A673 (cell line): Measurements from ENCODE around the gene C2orf81. TPM values are rescaled to one million over a fixed set of nuclear protein-coding genes. Genes with fewer than 3 reads are reported as not detected.

Source experiments
- BruUV-seq: library from RNA; stranded (reverse); fragments of 400-500 nt; replicated peaks from 2 replicates; lab custom pipeline; 2021; lab: Mats Ljungman, UMichigan
- CTCF ChIA-PET: fragments of 300-600 bp; sonication (Branson Sonifier 250); formaldehyde crosslinking; loops from one replicate; lab custom pipeline; 2022; ENCODE audit warnings: antibody characterized with exemption; lab: Charles Lee
- POLR2A ChIA-PET: fragments of 300-600 bp; sonication (Branson Sonifier 250); formaldehyde crosslinking; loops from one replicate; lab custom pipeline; 2022; ENCODE audit warnings: antibody characterized with exemption; ENCODE audit not compliant: low non-redundant PET; lab: Charles Lee
- DNase-seq: peaks from one replicate; pipeline ENCODE4 v3.0.0-alpha.2; 2015; ENCODE audit warnings: low spot score
- H3K27ac ChIP-seq: fragments of 200-600 bp; sonication (generic); 2 replicates; pipeline ENCODE4 v1.5.1; 2016; ENCODE audit warnings: mixed run types, low read depth, mild to moderate bottlenecking, mixed read lengths, antibody characterized with exemption, low read length; ENCODE audit not compliant: poor library complexity, severe bottlenecking
- H3K27me3 ChIP-seq: fragments of 200-600 bp; sonication (generic); replicated peaks from 2 replicates; pipeline ENCODE4 v1.6.1; 2017; ENCODE audit warnings: mixed run types, low read depth, mild to moderate bottlenecking, mixed read lengths, antibody characterized with exemption, low read length; ENCODE audit not compliant: insufficient read depth, poor library complexity
- H3K36me3 ChIP-seq: fragments of 200-600 bp; sonication (generic); 2 replicates; pipeline ENCODE4 v1.6.1; 2016; ENCODE audit warnings: mixed run types, mild to moderate bottlenecking, mixed read lengths, antibody characterized with exemption, low read length; ENCODE audit not compliant: insufficient read depth, poor library complexity, severe bottlenecking
- H3K4me1 ChIP-seq: fragments of 200-600 bp; sonication (generic); 2 replicates; pipeline ENCODE4 v1.6.1; 2017; ENCODE audit warnings: mixed run types, mild to moderate bottlenecking, mixed read lengths, antibody characterized with exemption, low read length; ENCODE audit not compliant: insufficient read depth, poor library complexity, severe bottlenecking
- H3K4me3 ChIP-seq: fragments of 200-600 bp; sonication (generic); 2 replicates; pipeline ENCODE4 v1.5.1; 2016; ENCODE audit warnings: low read depth, mixed run types, mild to moderate bottlenecking, mixed read lengths, low read length; ENCODE audit not compliant: poor library complexity, severe bottlenecking
- H3K9me3 ChIP-seq: fragments of 200-600 bp; sonication (generic); 2 replicates; pipeline ENCODE4 v1.6.1; 2016; ENCODE audit warnings: mixed run types, low read depth, mild to moderate bottlenecking, mixed read lengths, antibody characterized with exemption, low read length; ENCODE audit not compliant: poor library complexity, severe bottlenecking
- CTCF ChIP-seq: fragments of 300-800, 200-600 bp; sonication (generic); conservative IDR thresholded peaks from 2 replicates; pipeline ENCODE4 v1.5.1; 2017; ENCODE audit warnings: low read depth, mild to moderate bottlenecking, antibody characterized with exemption, low read length, moderate library complexity, mixed read lengths
- EZH2 ChIP-seq: fragments of 200-600 bp; sonication (generic); IDR thresholded peaks from 2 replicates; pipeline ENCODE4 v1.6.1; 2017; ENCODE audit warnings: borderline replicate concordance, low read depth, mild to moderate bottlenecking, mixed read lengths, antibody characterized with exemption, low read length; ENCODE audit not compliant: poor library complexity, severe bottlenecking
- intact Hi-C: fragments of 100-400 bp; cut with micrococcal nuclease; formaldehyde crosslinking; loops from one replicate; pipeline ENCODE4 v1.10.0; 2022; ENCODE audit not compliant: unreplicated experiment
- total RNA-seq: library from RNA; stranded (reverse); gene quantifications from 2 replicates; pipeline ENCODE4 v1.2.3, GENCODE V29; 2021

The C2orf81 gene
- total RNA-seq, 1 experiment from 2014 or later: 1.9 TPM

DNA sequence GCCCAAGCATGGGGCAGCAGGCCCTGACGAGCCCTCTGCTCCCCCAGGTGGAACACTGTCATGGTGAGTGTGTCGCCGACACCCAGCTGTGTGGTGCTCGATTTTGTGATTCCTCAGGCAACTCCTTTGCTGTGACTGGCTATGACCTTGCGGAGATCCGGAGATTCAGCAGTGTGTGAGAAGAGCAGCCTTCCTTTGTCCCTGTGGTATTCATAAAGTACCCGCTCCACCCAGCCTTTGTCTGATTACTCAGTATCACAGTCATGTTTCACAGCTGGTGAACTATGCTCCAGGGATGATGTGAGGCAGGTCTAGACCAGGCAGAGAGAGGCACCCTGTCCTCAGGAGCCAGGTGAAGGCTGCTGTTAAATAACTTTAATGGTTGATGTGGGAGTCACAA lies 4.1 kb upstream of the C2orf81 start:
- TF ChIP-seq EZH2: no peak
- no peak for TF ChIP-seq CTCF
- Histone ChIP-seq H3K36me3 (peaks cover 28% of the 10 kb centered on the region), H3K27me3 (no peaks in the 10 kb centered on the region), H3K4me1 (peaks cover 4% of the 10 kb centered on the region), H3K4me3 (no peak overlapping the region), H3K9me3 (no peaks in the 10 kb centered on the region), H3K27ac (no peak overlapping the region)
- TSS peak; percentile 24 for BruUV-seq
- ChIA-PET CTCF (no interaction called here), POLR2A (no interaction called here)
- intact Hi-C loops: no loop called here
- no peak for DNase-seq

DNA sequence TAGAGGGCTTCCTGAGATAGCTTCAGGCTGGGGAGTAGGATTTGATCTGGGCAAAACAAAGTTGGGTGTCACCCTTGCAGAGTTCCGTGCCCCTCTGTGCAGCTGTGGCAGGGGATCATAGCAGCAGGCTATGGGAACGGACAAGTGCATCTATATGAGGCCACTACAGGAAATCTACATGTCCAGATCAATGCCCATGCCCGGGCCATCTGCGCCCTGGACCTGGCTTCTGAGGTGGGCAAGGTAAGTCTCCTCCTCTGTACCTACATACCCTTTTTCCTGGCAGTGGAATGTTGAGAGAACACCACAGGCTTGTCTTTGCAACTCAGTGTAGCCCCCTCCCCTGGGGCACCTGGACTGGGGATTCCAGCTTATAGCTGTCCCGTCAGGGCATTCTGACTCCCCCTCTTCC lies 3.6 kb upstream of the C2orf81 start:
- ChIA-PET POLR2A (no interaction called here), CTCF (no interaction called here)
- H3K9me3 ChIP-seq: no peaks in the 10 kb centered on the region
- DNase-seq: no peak
- no peaks in the 10 kb centered on the region for H3K27me3 ChIP-seq
- intact Hi-C loops: no loop called here
- no TSS peak for BruUV-seq
- TF ChIP-seq CTCF (no peak), EZH2 (no peak)
- no peak overlapping the region for H3K4me3 ChIP-seq
- peaks cover 28% of the 10 kb centered on the region for H3K36me3 ChIP-seq
- H3K27ac ChIP-seq: no peak overlapping the region
- peaks cover 4% of the 10 kb centered on the region for H3K4me1 ChIP-seq

DNA sequence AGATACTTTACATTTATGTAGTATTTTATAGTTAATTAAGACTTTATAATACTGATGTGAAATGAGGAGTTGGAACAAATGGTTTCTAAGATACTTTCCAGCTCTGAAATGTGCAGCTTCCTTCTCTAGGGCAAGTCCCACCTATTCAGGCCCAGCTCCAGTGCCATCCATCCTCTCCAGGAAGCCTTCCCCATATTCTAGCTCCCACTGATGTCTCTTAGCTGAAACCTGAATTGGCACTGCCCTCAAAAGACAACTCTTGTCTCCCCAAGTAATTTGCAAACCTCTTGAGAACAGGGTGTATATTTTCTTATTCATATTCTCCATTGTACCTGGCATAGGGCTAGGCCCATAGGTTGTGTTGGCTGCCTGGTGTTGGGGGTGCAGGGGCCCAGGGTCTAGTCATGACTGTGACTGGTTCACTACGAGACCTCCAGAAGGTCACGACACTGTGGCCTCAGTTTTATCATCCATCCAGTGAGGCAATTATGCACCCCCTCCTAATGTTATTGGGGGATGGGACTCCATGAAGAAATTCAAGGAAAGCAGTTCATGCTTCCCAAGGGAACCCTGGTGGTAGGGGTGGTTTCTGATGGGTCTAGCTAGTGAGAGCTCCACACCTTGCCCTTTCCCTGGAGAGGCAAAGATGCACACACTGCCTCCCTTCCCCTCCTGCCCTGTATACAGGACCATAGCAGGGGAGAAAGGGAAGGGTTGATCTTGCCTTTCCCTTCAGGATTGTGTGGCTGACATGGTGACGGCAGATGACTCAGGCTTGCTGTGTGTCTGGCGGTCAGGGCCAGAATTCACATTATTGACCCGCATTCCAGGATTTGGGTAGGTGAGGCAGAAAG lies 2.9 kb upstream of the C2orf81 start:
- intact Hi-C loops: no loop called here
- H3K27me3 ChIP-seq: no peaks in the 10 kb centered on the region
- H3K9me3 ChIP-seq: no peaks in the 10 kb centered on the region
- TF ChIP-seq CTCF (no peak), EZH2 (no peak)
- CTCF ChIA-PET: no interaction called here
- POLR2A ChIA-PET: no interaction called here
- no peak overlapping the region for H3K27ac ChIP-seq
- H3K36me3 ChIP-seq: peaks cover 28% of the 10 kb centered on the region
- peaks cover 4% of the 10 kb centered on the region for H3K4me1 ChIP-seq
- H3K4me3 ChIP-seq: no peak overlapping the region
- DNase-seq: no peak
- BruUV-seq: no TSS peak
